HG03439 (cell line): Measurements from ENCODE around the gene ECHDC1.
"Not testable (repeated sequence)": the region's sequence is repeated elsewhere in the genome, so short reads cannot be mapped to it uniquely, and the experiment has no call there.

Experiments
- ATAC-seq: cut with Tn5 transposase; IDR thresholded peaks from one replicate; pipeline ENCODE4 v1.9.1; 2021; ENCODE audit warnings: mild to moderate bottlenecking, moderate library complexity; ENCODE audit not compliant: unreplicated experiment

The ECHDC1 gene

GRCh38 chr6:127342296-127342945 lies 988 bp downstream of the ECHDC1 start:
- ATAC-seq, result peak; percentile 2

DNA sequence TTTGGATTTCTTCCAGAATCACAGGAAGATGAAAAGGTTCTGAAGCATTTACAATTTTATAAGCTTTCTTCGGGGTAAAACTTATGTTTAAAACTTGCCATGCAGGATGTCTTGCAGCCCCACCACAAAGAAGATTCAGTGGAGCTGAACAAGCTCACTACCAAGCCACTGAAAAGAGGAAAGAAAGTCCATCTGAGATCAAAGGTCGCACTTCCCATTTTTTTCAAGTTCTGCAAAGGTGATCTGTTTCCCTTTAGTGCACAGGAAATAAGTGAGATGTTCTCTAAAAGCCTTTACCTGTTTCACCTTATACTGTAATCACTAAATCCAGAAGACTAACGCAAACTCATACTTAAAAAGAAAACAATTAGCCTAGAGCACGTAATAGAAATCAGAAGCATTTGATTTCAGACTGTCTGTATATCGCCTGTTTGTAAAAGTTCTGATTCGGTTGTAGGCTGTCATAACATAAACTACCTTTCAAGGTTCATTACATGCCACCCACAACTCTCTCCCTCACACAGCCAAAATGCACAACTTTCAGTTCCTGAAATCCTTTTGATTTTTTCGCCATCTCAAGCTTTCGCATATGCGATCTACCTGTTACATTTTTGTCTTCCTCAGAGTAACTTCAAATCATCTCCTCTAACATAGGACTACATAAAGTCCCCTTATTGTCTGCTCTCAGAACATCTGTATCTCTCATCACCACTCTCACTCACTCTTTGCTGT lies 1.8 kb downstream of the ECHDC1 start:
- ATAC-seq, result peak; percentile 23

DNA sequence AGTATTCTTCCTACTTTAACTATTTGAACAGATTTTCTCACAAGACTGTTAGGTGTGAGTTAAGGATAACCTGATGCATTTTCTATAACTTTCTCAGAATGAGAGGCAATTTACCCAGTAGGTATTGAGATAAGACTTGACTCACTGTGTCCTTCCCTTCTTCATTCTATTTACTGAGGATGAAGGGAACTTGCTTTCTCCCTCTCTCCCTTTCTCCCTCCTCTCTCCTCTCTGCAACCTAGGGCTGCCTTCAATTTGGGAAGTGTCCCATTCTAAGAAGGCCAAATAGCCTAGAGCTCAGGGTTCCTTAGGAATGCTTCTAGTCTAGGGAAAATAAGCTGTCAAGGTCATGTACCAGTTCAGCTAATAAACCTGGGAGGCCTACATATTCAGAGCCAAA lies 3.2 kb downstream of the ECHDC1 start:
- no peak for ATAC-seq

GRCh38 chr6:127338936-127339335 lies 4.5 kb downstream of the ECHDC1 start:
- ATAC-seq, result no peak

- ATAC-seq, result no peak
Measured at GRCh38 chr6:127332383-127332961, 10.9 kb downstream of the ECHDC1 start.

GRCh38 chr6:127331256-127331655 lies 12.2 kb downstream of the ECHDC1 start:
- not testable (repeated sequence) for ATAC-seq

- ATAC-seq, result no peak
Measured at GRCh38 chr6:127328043-127328609, 15.3 kb downstream of the ECHDC1 start.

- ATAC-seq, result no peak
Measured at GRCh38 chr6:127319686-127320085, 23.7 kb downstream of the ECHDC1 start.

DNA sequence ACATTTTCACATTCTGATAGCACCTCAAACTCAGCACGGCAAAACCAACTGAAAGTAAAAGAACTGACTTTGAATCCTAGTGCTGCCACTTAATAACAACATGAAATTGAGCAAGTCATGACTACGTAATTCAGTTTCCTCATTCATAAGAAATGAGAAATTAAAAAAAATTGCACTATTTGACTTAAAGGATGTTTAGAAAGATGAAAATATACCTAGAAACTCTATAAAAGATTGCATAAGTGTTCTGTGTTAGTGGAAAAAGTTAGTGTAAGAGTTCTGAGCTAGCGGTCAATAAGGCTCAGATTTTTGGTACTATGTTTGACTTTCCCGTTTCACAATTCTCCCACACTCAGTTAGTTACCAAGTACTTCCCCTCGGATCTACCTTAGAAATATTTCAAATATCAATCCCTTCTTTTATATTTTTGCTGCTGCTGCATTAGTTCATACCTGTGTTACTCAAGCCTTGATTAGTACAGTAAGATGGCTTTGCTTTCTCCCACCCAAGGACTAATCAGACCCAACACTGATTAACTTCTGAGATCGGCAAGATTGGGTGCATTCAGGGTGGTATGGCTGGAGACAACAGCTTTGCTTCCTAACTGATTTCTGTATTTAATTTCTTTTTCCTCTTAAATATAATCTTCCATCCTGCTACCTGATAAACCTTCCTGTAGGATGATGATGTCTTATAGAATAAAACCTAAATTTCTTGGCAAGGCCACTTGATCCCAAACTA lies 25.9 kb downstream of the ECHDC1 start:
- no peak for ATAC-seq

DNA sequence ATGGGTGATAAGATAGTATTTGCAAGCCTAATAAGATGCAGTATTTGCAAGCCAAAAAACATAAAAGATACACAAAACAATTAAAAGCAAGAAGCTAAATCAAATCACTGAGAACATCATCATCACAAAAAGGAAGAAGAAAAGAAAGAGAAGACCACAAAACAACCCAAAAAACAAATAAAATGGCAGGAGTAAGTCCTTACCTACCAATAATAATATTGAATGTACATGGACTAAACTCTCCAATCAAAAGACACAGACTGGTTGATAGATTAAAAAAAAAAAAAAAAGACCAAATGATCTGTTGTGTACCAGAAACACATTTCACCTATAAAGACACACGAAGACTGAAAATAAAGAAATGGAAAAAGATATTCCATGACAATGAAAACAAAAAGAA lies 37.7 kb downstream of the ECHDC1 start:
- ATAC-seq, result no peak

GRCh38 chr6:127303917-127304316 lies 39.5 kb downstream of the ECHDC1 start:
- no peak for ATAC-seq

DNA sequence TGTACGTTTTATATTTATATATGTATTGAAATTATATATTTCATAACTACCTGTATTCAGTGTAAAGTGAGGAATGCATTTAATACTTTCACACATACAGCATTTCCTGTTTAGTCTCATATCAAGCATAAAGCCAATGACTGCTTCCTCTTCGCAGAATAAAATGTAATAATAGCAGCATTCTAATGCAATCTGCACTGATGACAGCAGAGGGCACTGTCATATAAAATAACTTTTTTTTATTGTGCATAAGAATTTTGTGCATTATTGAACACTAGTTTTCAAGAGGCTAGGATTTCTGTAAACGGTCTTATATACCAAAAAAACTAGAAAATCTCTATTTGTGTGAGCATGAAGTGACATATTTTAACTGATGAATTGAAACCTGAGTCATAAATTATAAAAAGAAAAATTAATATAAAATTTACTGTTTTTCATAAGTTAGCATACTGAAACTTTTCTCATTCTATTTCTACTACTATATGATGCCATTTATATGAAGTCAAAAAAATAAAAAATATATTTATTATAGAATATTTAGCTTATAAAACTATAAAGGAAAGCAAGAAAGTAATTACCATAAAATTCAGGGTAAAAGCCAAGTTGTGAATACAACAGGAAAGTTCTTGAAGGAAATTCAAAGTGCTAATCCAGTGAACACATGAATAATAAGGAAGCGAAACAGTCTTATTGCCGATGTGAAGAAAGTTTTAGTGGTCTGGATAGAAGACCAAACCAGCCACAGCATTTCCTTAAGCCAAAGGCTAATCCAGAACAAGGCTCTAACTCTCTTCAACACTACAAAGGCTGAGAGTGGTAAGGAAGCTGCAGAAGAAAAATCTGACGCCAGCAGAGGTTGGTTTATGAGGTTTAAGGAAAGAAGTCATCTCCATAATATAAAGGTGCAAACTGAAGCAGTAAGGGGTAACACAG lies 40.4 kb downstream of the ECHDC1 start:
- peak; percentile 59 for ATAC-seq

DNA sequence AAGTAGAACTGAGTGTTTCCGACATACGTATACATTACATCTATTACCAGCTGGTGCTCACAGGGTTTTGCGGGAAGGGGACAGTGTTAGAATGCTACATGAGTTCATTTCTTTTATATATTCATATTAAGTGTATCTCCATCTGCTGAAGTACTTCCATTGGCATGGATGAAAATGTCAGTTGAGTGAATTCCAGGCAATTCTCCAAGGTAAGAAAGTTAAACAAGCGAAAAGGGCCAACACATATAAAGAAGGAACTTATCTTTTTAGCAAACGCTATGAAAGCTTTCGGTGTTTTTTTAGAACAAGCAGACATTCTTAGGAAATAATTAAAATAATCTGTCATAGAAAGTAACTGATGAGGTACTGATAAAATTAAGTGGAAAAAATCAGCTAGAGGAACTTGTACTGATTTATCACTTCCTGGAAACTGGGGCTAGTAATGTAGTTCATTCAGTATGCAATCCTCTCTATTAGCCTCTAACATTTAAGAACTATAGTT lies 42.2 kb downstream of the ECHDC1 start:
- ATAC-seq, result no peak

DNA sequence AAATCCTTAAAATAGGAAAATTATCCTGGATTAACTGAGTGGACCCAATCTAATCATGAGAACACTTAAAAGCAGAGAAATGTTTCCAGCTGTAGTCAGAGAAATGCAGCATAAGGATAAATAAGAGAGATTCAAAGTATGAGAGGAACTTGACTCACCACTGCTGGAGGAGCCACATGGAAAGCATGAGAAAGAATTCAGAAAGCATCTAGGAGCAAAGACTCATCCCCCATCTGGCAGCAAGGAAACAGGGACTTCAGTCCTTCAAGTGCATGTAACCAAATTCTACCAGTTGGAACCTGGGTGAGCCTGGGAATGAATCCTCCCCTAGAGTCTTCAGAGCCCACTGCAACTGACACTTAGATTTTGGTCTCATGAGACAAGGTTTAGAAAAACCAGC lies 43.0 kb downstream of the ECHDC1 start:
- no peak for ATAC-seq

- ATAC-seq, result no peak
Measured at GRCh38 chr6:127299522-127300240, 43.7 kb downstream of the ECHDC1 start.

DNA sequence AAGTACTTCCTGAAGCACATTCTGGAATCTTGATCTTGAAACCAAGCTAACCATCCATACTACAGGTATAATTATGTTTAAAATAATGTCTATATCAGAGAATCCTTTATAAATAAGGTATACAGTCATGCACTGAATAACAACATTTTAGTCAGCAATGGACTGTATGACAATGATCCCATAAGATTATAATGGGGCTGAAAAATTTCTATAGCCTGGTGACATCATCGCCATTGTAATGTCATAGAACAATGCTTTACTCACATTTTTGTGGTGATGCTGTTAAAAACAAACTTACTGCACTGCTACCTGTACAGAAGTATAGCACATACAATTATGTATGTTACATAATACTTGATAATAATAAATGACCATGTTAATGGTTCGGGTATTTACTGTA lies 44.9 kb downstream of the ECHDC1 start:
- no peak for ATAC-seq

DNA sequence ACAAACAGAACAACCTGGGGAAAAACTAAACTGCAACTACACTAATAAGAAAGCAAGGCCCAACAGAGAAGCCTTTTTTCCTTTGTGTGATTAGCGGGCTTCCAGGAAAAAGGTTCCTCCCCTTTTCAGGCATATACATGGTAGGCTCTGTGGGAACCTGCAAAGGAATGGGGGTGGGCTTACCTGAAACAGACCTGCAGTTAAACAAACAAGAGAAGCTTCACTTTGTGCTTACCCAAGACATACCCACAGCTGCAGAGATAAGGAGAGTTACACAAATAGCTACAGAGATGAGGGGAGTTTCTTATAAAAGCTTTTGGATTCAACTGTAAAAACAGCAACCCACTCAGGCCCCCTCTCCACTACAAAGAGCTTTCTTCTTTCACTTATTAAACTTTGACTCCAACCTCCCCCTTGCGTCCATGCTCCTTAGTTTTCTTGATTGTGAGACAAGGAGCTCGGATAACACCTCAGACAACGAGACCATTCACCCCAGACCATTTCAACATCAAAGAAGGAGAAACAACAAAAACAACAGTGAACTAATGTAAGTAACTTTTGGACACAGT lies 45.8 kb downstream of the ECHDC1 start:
- ATAC-seq, result no peak

DNA sequence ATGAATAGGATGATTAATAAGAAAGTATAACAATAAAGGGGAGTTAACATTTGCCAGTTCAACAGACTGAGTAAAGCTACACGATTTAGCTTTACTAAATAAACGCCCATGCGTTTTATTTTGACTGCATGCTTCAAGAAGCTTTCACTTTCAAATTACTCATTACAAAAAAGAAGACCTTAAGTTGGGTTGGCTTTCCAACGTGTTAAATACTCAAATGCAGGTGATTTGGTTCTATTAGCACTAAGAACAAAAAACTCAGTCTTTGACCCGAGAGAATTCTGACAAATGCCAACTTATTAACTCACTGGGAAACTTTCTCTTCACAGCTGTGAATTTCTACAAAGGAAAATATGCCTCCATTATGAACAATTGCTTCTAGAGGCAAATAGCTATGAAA lies 51.9 kb downstream of the ECHDC1 start:
- peak; percentile 76 for ATAC-seq
